GM18508 (cell line): ENCODE results near the gene C17orf113.
"Not testable (repeated sequence)": the region's sequence is repeated elsewhere in the genome, so short reads cannot be mapped to it uniquely, and the experiment has no call there.

Experiments used
- ATAC-seq: cut with Tn5 transposase; IDR thresholded peaks from one replicate; pipeline ENCODE4 v1.9.1; 2021; ENCODE audit warnings: moderate number of reproducible peaks; ENCODE audit not compliant: insufficient read depth, unreplicated experiment

Gene C17orf113

DNA sequence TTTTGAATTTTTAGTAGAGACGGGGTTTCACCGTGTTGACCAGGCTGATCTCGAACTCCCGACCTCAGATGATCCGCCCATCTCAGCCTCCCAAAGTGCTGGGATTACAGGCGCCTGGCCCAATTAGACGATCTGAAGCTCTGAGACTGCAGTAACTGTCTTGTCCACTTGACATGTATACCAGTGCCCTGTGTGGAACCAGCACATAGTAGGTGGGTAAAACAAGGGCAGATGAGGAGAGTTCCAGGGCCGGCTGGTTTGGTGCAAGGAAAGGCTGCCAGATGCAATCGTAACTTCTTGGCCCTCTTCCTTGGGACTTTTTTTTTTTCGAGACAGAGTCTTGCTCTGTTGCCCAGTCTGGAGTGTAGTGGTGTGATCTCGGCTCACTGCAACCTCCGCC, 3.1 kb downstream of the C17orf113 start:
- ATAC-seq, result no peak

DNA sequence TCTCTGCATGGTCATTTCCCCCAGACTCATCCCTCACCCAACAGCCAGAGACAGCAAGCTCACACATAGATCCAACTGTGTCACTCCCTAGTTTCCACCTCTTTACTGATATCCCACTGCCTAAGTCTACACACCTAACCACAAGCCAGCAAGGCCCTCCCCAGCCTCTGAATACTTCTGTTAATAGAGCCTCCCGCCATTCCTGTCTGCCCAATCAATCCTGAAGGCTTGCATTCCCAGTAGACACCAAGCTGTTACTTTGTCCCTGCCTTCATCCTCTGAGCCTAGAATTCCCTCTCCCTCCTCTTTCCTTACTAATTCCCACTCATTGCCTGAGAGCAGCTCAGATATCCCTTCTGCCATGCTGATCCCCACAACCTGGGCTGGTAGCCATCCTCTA, 4.7 kb downstream of the C17orf113 start:
- no peak for ATAC-seq

GRCh38 chr17:42042598-42043319, 7.6 kb downstream of the C17orf113 start:
- ATAC-seq, result no peak

DNA sequence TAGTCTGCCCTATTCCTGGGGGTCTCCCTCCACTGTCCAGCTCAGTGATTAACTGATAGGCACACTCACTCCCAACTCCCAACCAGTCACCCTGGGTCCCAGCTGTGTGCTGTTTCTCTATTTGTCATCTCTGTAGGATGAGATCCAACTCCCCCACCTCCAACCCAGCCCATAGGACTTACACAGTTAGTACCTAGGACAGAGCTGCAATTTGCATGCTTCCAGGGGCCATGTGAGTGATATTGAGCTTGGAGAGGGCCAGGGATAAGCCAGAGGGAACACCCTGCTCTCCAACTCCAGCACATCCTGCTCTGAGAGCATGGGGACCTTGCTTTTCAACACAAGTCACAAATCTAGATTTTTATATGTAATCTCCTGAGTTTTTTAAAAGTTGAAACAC, 8.8 kb downstream of the C17orf113 start:
- ATAC-seq, result no peak

DNA sequence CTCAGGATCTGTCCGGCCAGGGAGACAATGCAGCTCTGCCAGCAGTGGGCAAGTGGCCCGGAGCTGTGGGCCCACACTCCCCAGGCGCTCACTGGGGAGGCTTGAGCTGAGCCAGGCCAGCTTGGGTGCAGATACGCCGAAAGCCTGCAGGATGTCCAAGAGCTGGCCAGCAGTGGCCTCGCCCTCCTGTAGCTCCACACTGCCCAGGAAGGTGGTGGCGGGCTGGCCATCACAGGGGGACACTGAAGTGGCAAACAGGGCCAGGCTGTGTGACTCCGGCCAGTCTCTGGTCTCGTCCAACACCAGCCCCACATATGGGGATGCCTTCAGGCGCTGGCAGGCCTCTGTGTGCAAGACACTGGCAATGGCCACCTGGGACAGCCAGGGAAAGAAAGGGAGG, 9.6 kb downstream of the C17orf113 start:
- ATAC-seq, result no peak

- no peak for ATAC-seq
Measured at GRCh38 chr17:42039794-42040763, 10.3 kb downstream of the C17orf113 start.

GRCh38 chr17:42038221-42038973, 12.0 kb downstream of the C17orf113 start:
- no peak for ATAC-seq

GRCh38 chr17:42034059-42034458, 16.3 kb downstream of the C17orf113 start:
- ATAC-seq, result no peak

DNA sequence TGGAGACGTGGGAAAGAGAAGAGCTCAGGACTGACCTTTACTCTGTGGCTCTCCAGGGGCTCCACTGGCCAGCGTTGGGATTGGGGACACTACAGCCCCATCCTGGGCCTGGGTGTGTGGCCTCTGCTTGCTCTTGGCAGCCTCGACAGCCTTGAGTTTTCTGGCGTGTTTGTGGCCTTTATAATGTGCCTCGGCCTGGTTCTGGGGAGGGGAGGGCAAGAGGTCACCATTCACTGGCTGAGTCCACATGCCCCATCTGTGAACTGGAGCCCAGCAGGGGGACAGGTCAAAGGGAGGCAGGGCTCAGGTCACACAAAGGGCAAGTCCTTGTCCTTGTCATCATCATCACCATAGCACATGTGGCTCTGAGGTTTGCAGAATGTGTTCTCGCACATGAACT, 18.8 kb downstream of the C17orf113 start:
- no peak for ATAC-seq

- no peak for ATAC-seq
Measured at GRCh38 chr17:42028791-42029127, 21.6 kb downstream of the C17orf113 start.

DNA sequence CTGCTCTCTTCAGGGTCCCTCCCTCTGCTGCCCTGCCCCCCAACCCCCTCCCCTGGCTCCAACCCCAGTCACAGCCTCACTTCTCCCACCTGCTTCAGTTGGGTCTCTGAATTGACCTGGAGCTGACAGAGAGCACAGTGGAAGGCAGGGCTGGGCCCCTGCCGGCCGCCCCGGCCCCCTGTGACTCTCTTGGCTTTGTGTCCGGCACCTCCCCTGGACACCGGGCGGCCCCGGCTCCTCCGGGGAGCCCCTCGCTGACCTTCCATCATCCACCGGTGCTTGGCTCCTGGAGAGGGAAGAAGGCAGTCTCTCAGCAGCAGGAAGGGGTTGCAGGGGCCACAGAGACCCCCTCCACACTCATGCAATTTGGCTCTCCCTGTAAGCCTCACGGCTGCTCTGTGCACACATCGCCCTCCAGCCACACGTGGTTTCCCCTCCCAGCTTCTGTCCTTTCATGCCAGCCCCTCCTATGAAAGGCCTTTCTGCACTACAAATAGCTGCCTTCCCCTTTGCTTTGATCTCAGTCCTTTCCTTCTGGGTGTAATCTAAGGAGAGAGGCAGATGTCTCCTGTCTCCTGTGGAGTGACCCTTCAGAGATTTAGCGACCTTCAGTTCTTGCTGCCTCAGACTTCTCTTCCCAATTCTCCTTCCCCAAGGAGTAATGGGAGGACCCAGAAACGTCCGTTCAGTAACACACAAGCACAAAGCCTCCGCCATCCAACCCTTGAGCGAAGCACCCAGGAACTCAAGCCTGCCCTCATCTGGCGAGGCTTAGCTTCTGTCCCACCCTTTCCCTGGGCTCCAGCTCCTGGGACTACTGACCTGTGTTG, 22.2 kb downstream of the C17orf113 start:
- ATAC-seq, result no peak

- ATAC-seq, result no peak
Measured at GRCh38 chr17:42027590-42027889, 22.9 kb downstream of the C17orf113 start.

DNA sequence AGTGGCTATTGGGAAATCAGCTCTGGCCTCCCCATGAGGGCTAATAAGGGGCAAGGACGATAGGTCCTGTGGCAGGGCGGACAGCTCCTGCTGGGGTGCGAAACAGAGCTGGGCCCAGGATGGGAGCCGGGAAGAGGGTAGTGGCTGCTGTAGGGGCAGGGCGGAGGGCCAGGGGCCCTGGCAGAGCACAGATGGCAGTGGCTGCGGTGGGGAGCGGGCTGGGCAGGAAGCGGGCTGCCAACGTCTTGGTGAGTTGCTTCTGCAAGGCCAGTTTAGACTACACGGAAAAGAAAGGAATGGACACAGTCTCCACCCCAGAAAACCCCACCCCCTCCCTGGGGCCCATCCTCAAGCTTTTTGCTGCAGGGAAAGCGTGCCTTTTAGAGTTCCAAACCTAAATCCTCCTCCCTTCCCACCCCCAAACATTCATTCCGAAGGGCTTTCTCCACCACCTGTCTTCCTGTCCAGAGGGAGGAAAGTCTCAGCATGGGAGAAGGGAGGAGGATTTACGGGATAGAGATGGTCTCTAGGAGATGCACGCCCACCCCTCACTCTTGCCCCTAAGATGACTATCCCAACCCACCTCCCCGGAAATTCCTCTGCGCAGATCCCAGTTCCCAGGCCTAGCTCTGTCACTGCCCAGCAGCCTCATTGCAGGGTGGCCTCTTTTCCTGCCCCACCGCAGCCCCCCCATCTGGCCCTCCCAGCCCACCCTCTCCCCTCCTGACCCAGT, 23.4 kb downstream of the C17orf113 start:
- no peak for ATAC-seq

DNA sequence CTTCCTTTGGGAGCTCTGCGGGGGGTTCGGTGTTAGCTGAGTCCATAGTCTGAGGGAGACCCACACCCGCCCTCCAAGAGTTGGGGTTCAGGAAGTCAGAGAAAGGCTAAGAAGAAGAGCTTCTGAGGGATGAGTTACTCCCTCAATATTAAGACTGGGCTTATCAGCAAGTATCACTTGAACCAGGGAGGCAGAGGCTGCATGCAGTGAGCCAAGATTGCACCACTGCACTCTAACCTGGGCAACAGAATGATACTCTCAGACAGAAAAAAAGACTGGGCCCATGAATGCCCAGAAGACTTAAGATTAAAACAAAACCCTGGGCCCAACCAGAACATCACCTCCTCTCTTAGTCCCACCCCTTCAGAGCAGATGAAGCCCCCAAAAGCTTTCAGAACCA, 24.5 kb downstream of the C17orf113 start:
- no peak for ATAC-seq

GRCh38 chr17:42025191-42025579, 25.2 kb downstream of the C17orf113 start:
- ATAC-seq, result no peak

GRCh38 chr17:42023524-42024349, 26.7 kb downstream of the C17orf113 start:
- no peak for ATAC-seq

DNA sequence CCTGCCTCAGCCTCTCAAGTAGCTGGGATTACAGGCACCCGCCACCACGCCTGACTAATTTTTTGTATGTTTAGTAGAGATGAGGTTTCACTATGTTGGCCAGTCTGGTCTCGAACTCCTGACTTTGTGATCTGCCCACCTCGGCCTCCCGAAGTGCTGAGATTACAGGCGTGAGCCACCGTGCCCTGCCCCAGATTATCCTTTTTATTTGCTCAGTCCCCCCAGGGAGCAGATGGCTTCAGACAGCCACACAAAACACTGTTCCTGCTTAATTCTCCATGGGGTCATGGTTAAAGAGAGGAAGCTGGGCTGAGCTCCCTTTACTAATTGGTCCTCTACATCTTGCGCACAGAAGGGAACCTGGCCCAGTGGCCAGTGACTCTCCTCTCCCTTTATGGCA, 29.6 kb downstream of the C17orf113 start:
- not testable (repeated sequence) for ATAC-seq

DNA sequence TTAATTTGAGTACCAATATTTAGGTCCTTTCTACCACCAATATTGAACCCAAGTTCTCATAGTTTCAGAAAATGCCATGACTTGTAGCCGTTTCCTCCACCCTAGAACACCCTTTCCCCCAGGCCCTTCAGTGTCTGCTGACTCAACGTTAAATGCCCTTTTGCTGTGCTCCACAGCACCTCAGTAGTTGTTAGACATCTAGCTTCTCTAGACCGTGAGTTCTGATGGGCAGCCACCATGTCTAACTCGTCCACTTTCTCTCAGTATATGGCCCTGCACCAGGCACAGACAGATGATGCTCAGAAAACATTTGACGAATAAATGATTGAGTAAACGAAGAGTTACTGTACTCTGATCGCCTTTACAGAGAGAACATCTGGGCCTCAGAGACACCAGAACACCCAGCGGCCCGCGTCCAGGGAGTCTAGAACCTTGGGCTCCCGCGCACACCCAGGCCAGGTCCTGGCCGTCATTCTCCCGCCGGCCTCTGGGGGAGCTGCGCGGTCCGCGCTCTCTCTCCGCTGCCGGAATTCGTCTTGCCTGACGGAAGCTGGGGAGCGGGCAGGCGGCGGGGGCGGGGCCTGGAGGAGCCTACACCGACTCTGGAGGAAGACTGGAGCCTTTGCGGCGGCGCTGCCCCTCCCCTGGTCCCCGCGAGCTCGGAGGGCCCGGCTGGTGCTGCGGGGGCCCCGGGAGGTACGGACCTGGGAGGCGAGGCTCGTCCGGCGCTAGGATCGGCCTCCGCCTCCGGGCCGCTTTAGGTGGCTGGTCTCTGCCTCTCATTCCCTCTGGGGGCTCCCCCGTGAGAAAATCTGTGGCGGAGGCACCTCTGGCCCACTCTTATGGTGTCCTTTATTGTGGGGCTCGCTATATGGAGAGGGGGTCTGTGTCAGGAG, 30.6 kb downstream of the C17orf113 start, which contains the start of gene NKIRAS2:
Gene NKIRAS2, plus strand, starts transcription at position 582 of the 896 bp plus-strand sequence. CDS start 1,488 bp downstream, outside the sequence.
- ATAC-seq, result no peak
